ENCODE measurements around the gene INKA2. TPM values are rescaled to one million over a fixed set of nuclear protein-coding genes. Genes with fewer than 3 reads are reported as not detected.

INKA2 gene
- total RNA-seq, 1 donor from 2014 or later, result 5.5 TPM

DNA sequence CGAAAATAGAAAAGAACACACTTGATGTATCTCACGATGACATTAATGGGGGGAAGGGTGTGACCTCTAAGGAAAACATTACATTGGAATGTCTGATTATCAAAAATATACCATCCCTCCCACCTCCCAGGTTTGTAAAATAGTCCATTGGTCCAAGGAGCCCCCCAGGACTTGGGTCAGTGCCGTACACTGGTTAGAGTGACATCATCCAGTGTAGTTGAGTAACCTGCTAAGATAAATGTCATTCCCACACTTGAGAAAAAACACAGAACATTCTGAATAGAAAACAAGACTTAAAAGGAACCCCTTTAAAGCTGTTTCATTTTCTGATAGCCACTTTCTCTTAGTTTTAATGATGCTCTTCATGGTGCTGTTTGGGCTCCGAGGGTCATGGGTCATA is 31.7 kb upstream of the INKA2 start:
- Mint-ChIP-seq H3K9me3 (ENCODE audit: unreplicated experiment) (no peaks in the 10 kb centered on the region), H3K4me1 (ENCODE audit: unreplicated experiment) (peaks cover 6% of the 10 kb centered on the region), H3K4me3 (ENCODE audit: unreplicated experiment) (no peak overlapping the region), H3K36me3 (ENCODE audit: unreplicated experiment) (peaks cover 13% of the 10 kb centered on the region), H3K27me3 (ENCODE audit: unreplicated experiment) (no peaks in the 10 kb centered on the region), H3K27ac (ENCODE audit: unreplicated experiment) (no peak overlapping the region)
- TF ChIP-seq, protein P1, sequence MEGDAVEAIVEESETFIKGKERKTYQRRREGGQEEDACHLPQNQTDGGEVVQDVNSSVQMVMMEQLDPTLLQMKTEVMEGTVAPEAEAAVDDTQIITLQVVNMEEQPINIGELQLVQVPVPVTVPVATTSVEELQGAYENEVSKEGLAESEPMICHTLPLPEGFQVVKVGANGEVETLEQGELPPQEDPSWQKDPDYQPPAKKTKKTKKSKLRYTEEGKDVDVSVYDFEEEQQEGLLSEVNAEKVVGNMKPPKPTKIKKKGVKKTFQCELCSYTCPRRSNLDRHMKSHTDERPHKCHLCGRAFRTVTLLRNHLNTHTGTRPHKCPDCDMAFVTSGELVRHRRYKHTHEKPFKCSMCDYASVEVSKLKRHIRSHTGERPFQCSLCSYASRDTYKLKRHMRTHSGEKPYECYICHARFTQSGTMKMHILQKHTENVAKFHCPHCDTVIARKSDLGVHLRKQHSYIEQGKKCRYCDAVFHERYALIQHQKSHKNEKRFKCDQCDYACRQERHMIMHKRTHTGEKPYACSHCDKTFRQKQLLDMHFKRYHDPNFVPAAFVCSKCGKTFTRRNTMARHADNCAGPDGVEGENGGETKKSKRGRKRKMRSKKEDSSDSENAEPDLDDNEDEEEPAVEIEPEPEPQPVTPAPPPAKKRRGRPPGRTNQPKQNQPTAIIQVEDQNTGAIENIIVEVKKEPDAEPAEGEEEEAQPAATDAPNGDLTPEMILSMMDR (IDR thresholded peaks at IDR 0.05), result no peak
- no peak for DNase-seq (ENCODE audit: extremely low spot score, unreplicated experiment)

DNA sequence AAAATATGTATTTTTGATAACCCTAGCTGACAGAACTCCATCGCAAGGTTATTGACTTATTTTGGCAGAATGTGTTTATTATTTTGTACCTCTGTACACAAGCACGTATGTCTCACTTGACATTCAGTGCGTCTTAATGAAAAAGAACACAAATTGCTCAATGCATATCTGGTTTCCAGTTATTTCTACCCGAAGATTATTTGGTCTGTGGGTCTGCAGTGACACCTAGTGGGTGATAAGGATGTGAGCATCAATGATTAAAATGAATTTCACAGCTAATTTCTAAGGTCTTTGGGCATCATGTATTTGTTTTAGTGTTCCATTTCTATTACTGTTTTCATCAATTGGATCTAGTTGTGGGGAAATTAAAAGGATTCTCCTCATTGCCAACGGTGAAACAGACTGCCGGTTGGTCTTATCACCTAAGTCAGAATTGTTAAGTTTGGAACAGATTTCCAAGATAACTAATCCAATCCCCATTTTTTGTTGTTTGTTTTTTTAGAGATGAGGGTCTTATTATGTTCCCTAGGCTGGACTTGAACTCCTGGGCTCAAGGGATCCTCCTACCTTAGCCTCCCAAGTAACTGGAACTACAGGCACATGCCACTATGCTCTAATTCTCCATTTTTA is 30.4 kb upstream of the INKA2 start:
- Mint-ChIP-seq H3K27me3 (ENCODE audit: unreplicated experiment) (no peaks in the 10 kb centered on the region), H3K4me3 (ENCODE audit: unreplicated experiment) (no peak overlapping the region), H3K9me3 (ENCODE audit: unreplicated experiment) (no peaks in the 10 kb centered on the region), H3K36me3 (ENCODE audit: unreplicated experiment) (peaks cover 23% of the 10 kb centered on the region), H3K27ac (ENCODE audit: unreplicated experiment) (no peak overlapping the region), H3K4me1 (ENCODE audit: unreplicated experiment) (peaks cover 4% of the 10 kb centered on the region)
- TF ChIP-seq, protein P1 (IDR thresholded peaks at IDR 0.05), result peak; percentile 83
- DNase-seq (ENCODE audit: extremely low spot score, unreplicated experiment), result no peak

DNA sequence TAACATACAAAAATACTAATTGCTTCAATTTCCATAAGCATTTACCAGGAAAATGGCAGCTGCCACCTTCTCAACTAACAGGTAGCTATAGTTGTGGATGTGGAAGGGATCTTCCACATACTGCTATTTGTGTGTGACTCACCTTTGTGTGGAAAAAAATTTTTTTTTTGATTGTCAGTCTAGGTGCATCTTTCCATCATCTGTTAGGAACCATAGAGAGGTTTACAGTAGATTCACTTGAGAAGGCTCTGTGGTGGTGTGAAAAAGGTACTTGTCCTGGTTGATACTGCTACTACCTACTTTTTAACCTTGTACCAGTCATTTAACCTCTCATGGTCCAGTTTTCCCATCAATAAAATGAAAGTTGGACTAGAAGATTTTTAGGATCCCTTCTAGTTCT is 29.4 kb upstream of the INKA2 start:
- no peak for DNase-seq (ENCODE audit: extremely low spot score, unreplicated experiment)
- TF ChIP-seq, protein P1 (IDR thresholded peaks at IDR 0.05), result no peak
- Mint-ChIP-seq H3K4me1 (ENCODE audit: unreplicated experiment) (peaks cover 4% of the 10 kb centered on the region), H3K27me3 (ENCODE audit: unreplicated experiment) (no peaks in the 10 kb centered on the region), H3K36me3 (ENCODE audit: unreplicated experiment) (peaks cover 28% of the 10 kb centered on the region), H3K27ac (ENCODE audit: unreplicated experiment) (no peak overlapping the region), H3K9me3 (ENCODE audit: unreplicated experiment) (no peaks in the 10 kb centered on the region), H3K4me3 (ENCODE audit: unreplicated experiment) (no peak overlapping the region)

DNA sequence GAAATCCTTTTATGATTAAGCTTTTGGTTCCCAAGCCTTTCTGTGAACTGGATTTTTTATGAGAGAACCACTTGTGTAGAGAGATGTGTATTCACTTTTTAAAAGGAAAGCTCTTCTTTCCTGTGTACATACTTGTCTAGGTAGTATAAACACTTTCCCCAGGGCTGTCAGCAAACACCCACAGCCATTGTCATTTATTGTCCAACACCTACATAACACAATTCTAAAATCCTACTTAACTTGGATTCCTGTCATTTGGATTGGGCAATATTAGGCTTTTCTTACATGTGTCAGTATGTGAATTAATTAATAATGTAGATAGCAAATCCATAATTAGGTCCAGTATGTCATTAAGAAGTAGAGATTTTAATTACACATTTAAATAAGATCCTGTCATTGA is 28.8 kb upstream of the INKA2 start:
- H3K27ac Mint-ChIP-seq (ENCODE audit: unreplicated experiment), result no peak overlapping the region
- H3K27me3 Mint-ChIP-seq (ENCODE audit: unreplicated experiment), result no peaks in the 10 kb centered on the region
- no peak for DNase-seq (ENCODE audit: extremely low spot score, unreplicated experiment)
- TF ChIP-seq, protein P1 (IDR thresholded peaks at IDR 0.05), result no peak
- no peak overlapping the region for H3K4me3 Mint-ChIP-seq (ENCODE audit: unreplicated experiment)
- H3K36me3 Mint-ChIP-seq (ENCODE audit: unreplicated experiment), result peaks cover 30% of the 10 kb centered on the region
- no peaks in the 10 kb centered on the region for H3K9me3 Mint-ChIP-seq (ENCODE audit: unreplicated experiment)
- peaks cover 4% of the 10 kb centered on the region for H3K4me1 Mint-ChIP-seq (ENCODE audit: unreplicated experiment)

DNA sequence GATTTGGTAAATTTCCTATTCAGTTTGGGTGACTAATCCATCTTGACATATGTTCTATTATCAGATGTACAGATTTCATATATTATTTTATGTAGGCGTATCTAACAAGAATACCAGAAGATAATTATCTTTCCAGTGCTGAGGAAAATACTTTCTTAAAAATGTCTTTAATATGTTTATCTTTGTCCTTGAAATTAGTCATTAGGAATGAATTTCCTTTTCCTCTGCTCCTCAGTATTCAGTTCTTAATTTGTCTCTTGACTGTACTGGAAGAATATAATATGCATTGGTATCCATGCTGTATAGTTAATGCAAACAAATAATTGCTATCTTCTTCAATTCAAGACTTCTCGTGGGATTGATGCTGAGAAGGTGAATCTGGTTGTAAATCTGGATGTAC is 23.1 kb upstream of the INKA2 start:
- Mint-ChIP-seq H3K4me1 (ENCODE audit: unreplicated experiment) (peaks cover 4% of the 10 kb centered on the region), H3K27me3 (ENCODE audit: unreplicated experiment) (no peaks in the 10 kb centered on the region), H3K4me3 (ENCODE audit: unreplicated experiment) (no peak overlapping the region), H3K27ac (ENCODE audit: unreplicated experiment) (no peak overlapping the region), H3K9me3 (ENCODE audit: unreplicated experiment) (no peaks in the 10 kb centered on the region), H3K36me3 (ENCODE audit: unreplicated experiment) (peaks cover 56% of the 10 kb centered on the region)
- DNase-seq (ENCODE audit: extremely low spot score, unreplicated experiment), result no peak
- TF ChIP-seq, protein P1 (IDR thresholded peaks at IDR 0.05), result no peak

Measured in osteocyte (in vitro differentiated cells).